Activated CD4-positive, alpha-beta T cell treated with anti-CD3 and anti-CD28 coated beads for 4 hours (primary cell): ENCODE results near the gene GUCY2C.
A peak's percentile ranks its signal among the peaks of the same experiment; 100 is the strongest.
"Not testable (repeated sequence)": the region's sequence is repeated elsewhere in the genome, so short reads cannot be mapped to it uniquely, and the experiment has no call there.

Experiments
- DNase-seq, 2 donors: peaks; one replicate each; pipeline ENCODE4 v3.0.0-alpha.2; 2020

The GUCY2C gene

GRCh38 chr12:14696265-14696741 is at the start of gene GUCY2C:
TSS of gene GUCY2C (minus strand) at chr12:14696599. CDS start at chr12:14696448, 151 bp downstream.
- DNase-seq = no peak

DNA sequence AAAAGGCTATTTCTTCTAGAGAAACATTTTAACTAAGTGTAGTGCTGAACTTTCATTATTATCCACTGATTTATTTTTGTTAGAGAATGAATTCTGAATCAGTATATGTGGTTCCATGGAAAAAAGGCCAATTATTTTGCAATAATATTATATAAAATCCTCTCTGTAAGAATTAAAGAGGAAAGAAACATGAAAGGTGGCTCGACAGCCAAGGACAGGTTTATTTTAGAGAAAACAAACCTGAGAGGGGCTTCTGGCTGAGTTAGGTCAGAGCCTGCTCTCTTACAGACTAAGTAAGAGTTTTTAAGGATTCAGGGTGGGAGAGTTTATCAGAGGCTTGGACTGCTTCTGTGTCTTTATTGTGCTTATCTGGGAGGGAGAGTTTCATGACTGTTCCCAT is 46.7 kb upstream of the GUCY2C start:
- DNase-seq = no peak

DNA sequence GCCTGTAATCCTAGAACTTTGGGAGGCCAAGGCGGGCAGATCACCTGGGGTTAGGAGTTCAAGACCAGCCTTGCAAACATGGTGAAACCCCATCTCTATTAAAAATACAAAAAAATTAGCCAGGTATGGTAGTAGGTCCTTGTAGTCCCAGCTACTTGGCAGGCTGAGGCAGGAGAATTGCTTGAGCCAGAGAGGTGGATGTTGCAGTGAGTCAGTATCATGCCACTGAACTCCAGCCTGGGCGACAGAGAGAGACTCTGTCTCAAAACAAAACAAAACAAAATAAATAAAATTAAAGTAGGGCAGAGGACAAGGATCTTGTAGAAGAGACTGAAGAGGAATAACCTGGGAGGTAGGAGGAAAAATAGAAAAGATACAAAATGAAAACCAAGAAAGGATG is 45.5 kb upstream of the GUCY2C start:
- DNase-seq = no peak

DNA sequence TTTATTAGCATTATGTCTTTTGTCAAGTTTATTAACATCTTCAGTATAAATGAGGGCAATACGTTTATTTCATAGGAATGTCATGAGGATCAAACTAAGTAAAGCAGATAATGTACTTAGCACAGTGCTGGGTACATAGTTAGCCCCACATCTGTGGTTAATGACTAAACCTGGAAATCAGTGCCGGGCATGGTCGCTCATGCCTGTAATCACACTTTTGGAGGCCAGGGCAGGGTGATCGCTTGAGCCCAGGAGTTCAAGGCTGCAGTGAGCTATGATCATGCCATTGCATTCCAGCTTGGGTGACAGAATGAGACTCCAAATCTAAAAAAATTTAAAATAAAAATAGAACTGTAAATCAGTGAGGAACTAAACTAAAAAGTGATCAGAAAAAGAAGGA is 44.8 kb upstream of the GUCY2C start:
- DNase-seq = no peak

GRCh38 chr12:14736441-14736840 is 40.0 kb upstream of the GUCY2C start:
- not testable (repeated sequence) for DNase-seq

- no peak for DNase-seq
Observed at GRCh38 chr12:14731821-14732220, 35.4 kb upstream of the GUCY2C start.

GRCh38 chr12:14729586-14729985 is 33.2 kb upstream of the GUCY2C start:
- DNase-seq = no peak

GRCh38 chr12:14723763-14724162 is 27.4 kb upstream of the GUCY2C start:
- peak; percentile 46 to 72 for DNase-seq

DNA sequence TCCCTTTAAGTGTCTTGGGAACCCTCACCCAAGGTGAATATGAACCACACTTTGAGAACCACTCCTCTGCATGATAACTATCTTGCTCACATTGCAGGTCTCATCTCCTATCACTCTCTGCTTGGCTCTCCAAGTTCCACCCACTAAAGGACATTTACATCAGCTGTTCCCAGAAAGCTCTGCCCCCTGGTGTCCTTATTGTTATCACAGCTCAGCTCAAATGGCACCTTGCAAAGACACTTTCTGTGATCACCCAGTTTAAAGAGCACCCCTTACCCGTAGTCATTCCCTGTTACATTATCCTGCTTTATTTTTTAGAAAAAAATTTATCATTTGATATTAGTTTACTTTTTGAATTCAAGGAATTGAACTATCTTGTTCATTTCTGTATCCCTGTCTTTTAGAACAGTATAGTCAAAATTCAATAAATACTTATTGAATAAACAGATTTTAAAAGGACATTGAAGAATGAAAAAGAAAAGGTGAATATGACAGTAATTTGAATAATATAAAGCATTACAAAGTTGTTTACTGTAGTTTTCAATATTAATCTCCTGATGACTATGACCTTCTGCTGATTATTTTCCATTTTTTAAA is 20.5 kb upstream of the GUCY2C start:
- peak; percentile 32 to 47 for DNase-seq

DNA sequence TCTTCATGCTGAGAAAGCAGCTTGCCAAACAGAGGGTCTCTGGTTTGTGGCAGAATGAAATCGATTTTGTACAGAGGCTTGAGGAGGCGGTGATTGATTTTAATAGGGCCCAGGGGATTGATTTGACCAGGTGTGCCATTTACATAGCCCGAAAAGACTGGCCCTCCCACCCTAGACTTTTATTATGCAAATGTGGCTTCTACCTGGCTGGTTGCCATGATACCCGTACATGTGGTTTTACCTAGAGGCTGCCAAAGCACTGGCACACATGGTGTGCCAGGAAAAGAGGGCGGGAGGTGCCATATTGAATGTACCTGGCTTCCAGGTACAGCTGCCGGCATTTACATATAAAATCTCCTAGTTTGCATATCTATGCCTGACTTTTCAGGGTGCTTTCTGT is 18.0 kb upstream of the GUCY2C start:
- DNase-seq = no peak

- DNase-seq = no peak
Observed at GRCh38 chr12:14710632-14711320, 14.4 kb upstream of the GUCY2C start.

- DNase-seq = no peak
Observed at GRCh38 chr12:14701809-14702568, 5.6 kb upstream of the GUCY2C start.

DNA sequence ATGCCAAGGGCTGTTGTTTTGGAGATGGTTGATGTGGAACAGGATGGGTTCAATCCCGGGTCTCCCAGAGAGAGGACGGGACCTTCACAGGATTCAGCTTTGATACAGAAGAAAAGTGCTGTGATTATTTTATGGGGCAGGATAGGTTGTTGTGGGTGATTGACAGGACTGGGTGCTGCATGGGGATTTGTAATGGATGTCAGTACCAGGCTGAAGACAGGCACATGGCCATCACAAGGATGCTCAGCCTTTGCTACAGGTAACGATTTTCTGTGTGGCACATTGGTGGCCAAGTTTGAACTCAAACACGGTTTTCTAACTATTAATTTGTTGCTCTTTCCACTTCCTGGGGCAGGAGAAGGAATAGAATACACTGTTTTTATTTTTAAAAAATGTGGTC is 4.5 kb upstream of the GUCY2C start:
- DNase-seq = no peak

DNA sequence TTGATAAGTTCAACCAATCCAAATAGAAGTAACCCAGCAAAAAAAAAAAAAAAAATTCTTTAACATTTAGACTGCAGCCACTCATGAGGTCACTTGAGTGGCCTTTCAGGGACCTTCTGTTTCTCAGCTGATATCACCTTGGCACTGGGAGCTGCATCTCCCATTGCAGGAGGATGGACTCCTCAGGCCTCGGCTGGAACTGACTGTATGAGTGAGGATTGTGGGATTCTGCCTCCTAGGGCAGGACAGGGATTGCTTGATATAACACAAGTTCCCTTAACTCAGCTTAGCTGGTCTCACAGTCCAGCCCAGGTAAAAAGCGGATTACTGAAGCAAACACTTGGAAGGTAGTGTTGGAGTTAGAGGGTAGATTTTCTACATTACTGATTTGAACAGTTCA is 3.5 kb upstream of the GUCY2C start:
- DNase-seq = no peak

DNA sequence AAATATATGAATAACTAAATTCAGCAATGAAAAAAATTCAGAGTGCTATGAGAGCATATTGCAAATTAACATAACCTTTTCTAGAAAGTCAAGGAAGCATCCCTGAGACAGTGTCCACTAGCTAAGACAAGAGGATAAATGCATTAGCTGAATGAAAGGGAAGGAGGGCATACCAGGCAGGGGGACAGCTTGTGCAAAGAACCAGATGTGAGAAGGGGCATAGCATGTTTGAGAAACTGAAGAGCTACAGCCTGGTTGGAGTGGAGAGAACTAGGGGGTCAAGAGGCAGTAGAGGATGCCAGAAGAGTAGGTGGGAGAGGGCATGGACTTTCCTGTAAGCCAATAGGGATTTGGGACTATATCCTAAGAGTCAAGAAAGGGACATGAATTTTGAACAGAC is 2.2 kb upstream of the GUCY2C start:
- DNase-seq = no peak

GRCh38 chr12:14695715-14696141 is 671 bp downstream of the GUCY2C start:
- no peak for DNase-seq

DNA sequence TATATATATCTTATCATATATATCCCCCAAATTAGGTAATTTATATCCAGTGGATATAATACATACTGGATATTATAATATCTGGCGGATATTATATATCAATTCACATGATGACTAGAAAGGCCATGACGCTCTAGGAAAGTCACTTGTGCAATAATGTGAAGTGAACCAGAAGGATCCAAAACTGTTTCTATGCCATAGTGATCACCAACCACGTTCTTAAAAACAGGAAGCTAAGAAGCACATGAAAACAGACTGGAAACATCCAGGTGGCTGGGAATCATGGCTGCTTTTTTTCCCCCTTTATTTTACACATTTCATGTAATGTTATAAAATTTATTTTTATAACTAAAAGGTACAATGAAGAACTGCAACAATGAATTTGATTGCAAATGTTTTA is 1.4 kb downstream of the GUCY2C start:
- DNase-seq = no peak

DNA sequence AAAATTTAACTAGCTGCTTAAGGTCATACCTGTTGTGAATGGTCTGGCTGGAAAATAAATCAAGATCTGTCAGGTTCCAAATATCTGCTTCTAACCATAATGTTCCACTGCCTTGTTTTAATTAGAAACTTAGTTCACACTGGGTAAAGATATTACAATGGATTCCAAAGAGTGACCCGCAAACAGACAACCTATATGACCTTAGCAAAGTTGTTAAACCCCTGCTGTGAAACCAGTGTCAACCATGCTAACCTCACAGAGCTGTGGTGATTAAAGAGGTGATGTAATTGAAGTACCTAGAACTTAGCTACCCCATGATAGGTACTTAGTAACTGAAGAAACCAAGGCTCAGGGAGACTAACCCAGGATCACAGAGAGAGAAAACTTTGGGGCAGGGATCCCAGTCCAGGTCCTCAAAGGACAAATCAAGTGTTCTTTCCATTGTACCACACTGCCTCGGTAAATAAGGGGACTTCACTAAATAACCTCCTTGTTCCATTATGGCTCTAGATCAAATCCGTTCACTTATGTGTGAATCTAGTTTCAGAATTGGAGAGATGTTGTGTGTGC is 2.2 kb downstream of the GUCY2C start:
- DNase-seq = no peak

- DNase-seq = no peak
Observed at GRCh38 chr12:14693116-14693515, 3.3 kb downstream of the GUCY2C start.

- no peak for DNase-seq
Observed at GRCh38 chr12:14691560-14691959, 4.8 kb downstream of the GUCY2C start.

DNA sequence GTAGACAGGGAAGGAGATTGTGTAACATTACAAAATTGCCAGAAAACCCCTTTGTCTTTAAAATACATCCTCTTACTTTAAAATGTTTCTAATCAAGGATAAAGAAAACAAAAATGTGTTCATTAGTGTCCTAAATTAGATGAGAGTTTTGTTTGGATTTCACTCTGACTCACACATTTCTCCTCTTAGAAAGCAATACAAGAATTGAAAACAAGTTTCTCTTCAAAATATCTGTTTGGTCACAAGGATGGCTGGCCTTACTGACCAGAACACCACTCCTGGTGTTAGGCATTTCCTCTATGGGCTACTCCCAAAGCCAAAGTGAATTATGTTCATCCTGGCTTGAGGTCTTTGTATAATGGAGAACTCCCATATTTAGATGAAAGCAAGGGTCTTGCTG is 6.4 kb downstream of the GUCY2C start:
- no peak for DNase-seq

GRCh38 chr12:14689144-14689543 is 7.3 kb downstream of the GUCY2C start:
- no peak for DNase-seq

DNA sequence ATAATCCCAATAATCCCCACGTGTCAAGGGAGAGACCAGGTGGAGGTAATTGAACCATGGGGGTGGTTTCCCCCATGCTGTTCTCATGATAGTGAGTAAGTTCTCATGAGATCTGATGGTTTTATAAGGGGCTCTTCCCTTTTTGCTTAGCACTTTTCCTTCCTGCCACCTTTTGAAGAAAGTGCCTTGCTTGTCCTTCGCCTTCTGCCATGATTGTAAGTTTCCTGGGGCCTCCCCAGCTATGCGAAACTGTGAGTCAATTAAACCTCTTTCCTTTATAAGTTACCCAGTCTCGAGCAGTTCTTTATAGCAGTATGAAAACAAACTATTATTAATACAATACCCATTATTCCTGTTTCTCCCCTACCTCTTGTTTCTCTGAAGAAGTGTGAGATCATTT is 14.2 kb downstream of the GUCY2C start:
- not testable (repeated sequence) for DNase-seq

DNA sequence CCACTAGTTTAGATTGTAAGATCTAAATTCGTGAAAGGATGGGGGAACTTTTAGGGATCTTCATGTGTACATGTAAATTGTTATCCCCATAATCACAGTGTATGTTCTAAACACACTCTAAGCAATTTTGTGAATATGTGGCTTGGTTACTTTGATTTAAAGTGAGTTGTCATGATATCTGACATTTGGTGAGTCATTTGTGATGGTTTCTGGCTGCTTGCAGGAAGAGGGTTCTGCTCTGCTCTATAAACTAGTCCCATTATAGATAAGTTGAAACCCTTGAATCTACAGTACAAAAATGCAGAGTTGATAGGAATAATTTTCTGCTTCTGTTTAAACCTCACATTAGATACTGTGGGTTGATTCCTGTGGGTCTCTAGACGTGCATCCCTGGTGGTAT is 14.8 kb downstream of the GUCY2C start:
- no peak for DNase-seq
